IPS-NIHi7 (cell line): ENCODE results near the gene MAP2.

Source experiments
- DNase-seq: peaks from one replicate; pipeline ENCODE4 v3.0.0; 2012; ENCODE audit warnings: mixed read lengths; ENCODE audit errors: extremely low spot score

MAP2 gene

GRCh38 chr2:209424199-209424701 is 403 bp downstream of the MAP2 start:
- DNase-seq = peak; percentile 25

- DNase-seq = no peak
Measured at GRCh38 chr2:209424781-209425470, 1.1 kb downstream of the MAP2 start.

GRCh38 chr2:209425471-209426071 is 1.7 kb downstream of the MAP2 start:
- peak; percentile 13 for DNase-seq

- peak; percentile 18 for DNase-seq
Measured at GRCh38 chr2:209426432-209426831, 2.6 kb downstream of the MAP2 start.

GRCh38 chr2:209431701-209432100 is 7.9 kb downstream of the MAP2 start:
- DNase-seq = no peak

GRCh38 chr2:209441541-209441940 is 17.7 kb downstream of the MAP2 start:
- DNase-seq = no peak

GRCh38 chr2:209442939-209443338 is 19.1 kb downstream of the MAP2 start:
- DNase-seq = no peak

- DNase-seq = no peak
Measured at GRCh38 chr2:209445485-209445884, 21.6 kb downstream of the MAP2 start.

GRCh38 chr2:209451209-209451834 is 27.5 kb downstream of the MAP2 start:
- DNase-seq = peak; percentile 36

- no peak for DNase-seq
Measured at GRCh38 chr2:209456489-209456888, 32.6 kb downstream of the MAP2 start.

- peak; percentile 15 for DNase-seq
Measured at GRCh38 chr2:209458008-209458979, 34.4 kb downstream of the MAP2 start.

GRCh38 chr2:209459359-209459758 is 35.5 kb downstream of the MAP2 start:
- DNase-seq = no peak

- DNase-seq = no peak
Measured at GRCh38 chr2:209460151-209460761, 36.4 kb downstream of the MAP2 start.

GRCh38 chr2:209463226-209463625 is 39.4 kb downstream of the MAP2 start:
- DNase-seq = peak; percentile 19

GRCh38 chr2:209463835-209464234 is 40.0 kb downstream of the MAP2 start:
- no peak for DNase-seq

GRCh38 chr2:209468846-209469245 is 45.0 kb downstream of the MAP2 start:
- DNase-seq = no peak

GRCh38 chr2:209469481-209469880 is 45.6 kb downstream of the MAP2 start:
- no peak for DNase-seq

- DNase-seq = no peak
Measured at GRCh38 chr2:209470466-209470865, 46.6 kb downstream of the MAP2 start.

GRCh38 chr2:209471037-209471436 is 47.2 kb downstream of the MAP2 start:
- no peak for DNase-seq

- DNase-seq = no peak
Measured at GRCh38 chr2:209472112-209472832, 48.4 kb downstream of the MAP2 start.

- DNase-seq = no peak
Measured at GRCh38 chr2:209472871-209473270, 49.0 kb downstream of the MAP2 start.
